ENCODE results near the gene FMN1.
A peak's percentile ranks its signal among the peaks of the same experiment; 100 is the strongest.

The FMN1 gene

GRCh38 chr15:32872621-32873283, 321.8 kb downstream of the FMN1 start:
- DNase-seq, result no peak
- intact Hi-C loops (cut with DNase I), result no loop called here

GRCh38 chr15:32871883-32872282, 322.6 kb downstream of the FMN1 start:
- intact Hi-C loops (cut with DNase I), result no loop called here
- DNase-seq, result no peak

GRCh38 chr15:32870240-32871033, 324.1 kb downstream of the FMN1 start:
- intact Hi-C loops (cut with DNase I), result no loop called here
- DNase-seq, result no peak

GRCh38 chr15:32869776-32870175, 324.7 kb downstream of the FMN1 start:
- intact Hi-C loops (cut with DNase I), result no loop called here
- DNase-seq, result no peak

GRCh38 chr15:32867313-32867626, 327.2 kb downstream of the FMN1 start:
- no peak for DNase-seq
- intact Hi-C loops (cut with DNase I), result no loop called here

- no peak for DNase-seq
Measured at GRCh38 chr15:32866454-32867312, 327.8 kb downstream of the FMN1 start.

GRCh38 chr15:32864841-32865240, 329.7 kb downstream of the FMN1 start:
- intact Hi-C loops (cut with DNase I), result no loop called here
- no peak for DNase-seq

More at GRCh38 chr15:32866454-32867312, 327.8 kb downstream of the FMN1 start:
- intact Hi-C loops (cut with DNase I), result no loop called here

- intact Hi-C loops (cut with DNase I), result no loop called here
- DNase-seq, result no peak
Measured at GRCh38 chr15:32864051-32864450, 330.5 kb downstream of the FMN1 start.

- DNase-seq, result peak in 8 of 10 donors; percentile 17 to 88 (median 30)
- intact Hi-C loops (cut with DNase I), result no loop called here
Measured at GRCh38 chr15:32861761-32862160, 332.8 kb downstream of the FMN1 start.

GRCh38 chr15:32861174-32861573, 333.3 kb downstream of the FMN1 start:
- intact Hi-C loops (cut with DNase I), result no loop called here
- no peak for DNase-seq

- DNase-seq, result no peak
- intact Hi-C loops (cut with DNase I), result no loop called here
Measured at GRCh38 chr15:32859996-32860395, 334.5 kb downstream of the FMN1 start.

GRCh38 chr15:32859251-32859650, 335.3 kb downstream of the FMN1 start:
- no peak for DNase-seq
- intact Hi-C loops (cut with DNase I), result no loop called here

GRCh38 chr15:32857732-32858131, 336.8 kb downstream of the FMN1 start:
- DNase-seq, result no peak
- intact Hi-C loops (cut with DNase I), result no loop called here

- intact Hi-C loops (cut with DNase I), result no loop called here
- DNase-seq, result no peak
Measured at GRCh38 chr15:32856753-32857152, 337.8 kb downstream of the FMN1 start.

GRCh38 chr15:32855942-32856341, 338.6 kb downstream of the FMN1 start:
- DNase-seq, result no peak

GRCh38 chr15:32853592-32853991, 340.9 kb downstream of the FMN1 start:
- intact Hi-C loops (cut with DNase I), result no loop called here
- DNase-seq, result no peak

More at GRCh38 chr15:32855942-32856341, 338.6 kb downstream of the FMN1 start:
- intact Hi-C loops (cut with DNase I), result no loop called here

GRCh38 chr15:32852771-32853170, 341.7 kb downstream of the FMN1 start:
- intact Hi-C loops (cut with DNase I), result no loop called here
- DNase-seq, result no peak

GRCh38 chr15:32852017-32852416, 342.5 kb downstream of the FMN1 start:
- DNase-seq, result no peak
- intact Hi-C loops (cut with DNase I), result no loop called here

- DNase-seq, result no peak
- intact Hi-C loops (cut with DNase I), result no loop called here
Measured at GRCh38 chr15:32851572-32851971, 342.9 kb downstream of the FMN1 start.

- intact Hi-C loops (cut with DNase I), result no loop called here
- no peak for DNase-seq
Measured at GRCh38 chr15:32849769-32850668, 344.5 kb downstream of the FMN1 start.

Data from posterior cingulate gyrus (tissue), 11 donors.